ENCODE data around the gene ANKRD53. TPM values are rescaled to one million over a fixed set of nuclear protein-coding genes. Genes with fewer than 3 reads are reported as not detected.
"Not testable (repeated sequence)": the region's sequence is repeated elsewhere in the genome, so short reads cannot be mapped to it uniquely, and the experiment has no call there.

The ANKRD53 gene
- total and polyA plus RNA-seq, 2 donors (not counting 1 experiment from before 2014, with no cell fraction given): 0.84 TPM

GRCh38 chr2:71023553-71024243 lies 45.3 kb downstream of the ANKRD53 start:
- POLR2A ChIA-PET; H3K27me3 Mint-ChIP-seq; H3K4me1 Mint-ChIP-seq; H3K9ac ChIP-seq (ENCODE audit: low read length); H3K27ac ChIP-seq (ENCODE audit: low read length in 2 of 2); H3K79me2 ChIP-seq (ENCODE audit: control insufficient read depth, insufficient read depth, low read length); H3K27me3 ChIP-seq (replicated peaks in 1 of 4; ENCODE audit: control extremely low read depth in 1 of 4, control insufficient read depth in 3 of 4, insufficient read depth in 4 of 4, low read length in 3 of 4); H2AFZ ChIP-seq (ENCODE audit: insufficient read depth, low read depth, low read length, poor library complexity, severe bottlenecking); H3K9me3 Mint-ChIP-seq (ENCODE audit: insufficient read depth); H3K4me1 ChIP-seq (ENCODE audit: control insufficient read depth in 2 of 2, insufficient read depth in 2 of 2, low read length in 2 of 2); ATAC-seq (ENCODE audit: low read depth); H4K20me1 ChIP-seq (ENCODE audit: control insufficient read depth, insufficient read depth, low read length, poor library complexity, severe bottlenecking); H3K4me3 ChIP-seq (ENCODE audit: control extremely low read depth in 1 of 5, extremely low read depth in 1 of 5, insufficient read depth in 1 of 5, low read depth in 2 of 5, low read length in 4 of 5); H3K4me2 ChIP-seq (replicated peaks; ENCODE audit: low read depth, low read length, poor library complexity, severe bottlenecking); H3K9me3 ChIP-seq (ENCODE audit: control extremely low read depth in 1 of 3, control insufficient read depth in 2 of 3, insufficient read depth in 1 of 3, low read length in 2 of 3); H3K4me3 Mint-ChIP-seq; H3K36me3 ChIP-seq (replicated peaks in 1 of 2; ENCODE audit: control extremely low read depth in 1 of 2, control insufficient read depth in 1 of 2, extremely low read depth in 1 of 2, insufficient read depth in 2 of 2, low read length in 1 of 2); H3K27ac Mint-ChIP-seq: not testable (repeated sequence)
- WGBS (ENCODE audit: insufficient coverage): 67% methylated on average over 10 of the region's 15 CpGs
- CTCF ChIA-PET: interaction anchor here (1.2 to 2.0 kb wide), 3 partner anchors 16 to 487 kb away, joined by 3 to 10 read pairs (median 9); no protein-coding TSS in a partner anchor
- TF ChIP-seq CTCF (IDR thresholded peaks at IDR 0.05): peak; percentile 49
- DNase-seq: peak; percentile 54
- intact Hi-C loops (cut with micrococcal nuclease): loop anchor here (1.0 kb wide), 1 partner anchor 45 kb away; the partner anchor contains the start of gene NAGK

Small RNAs within 50 kb of the gene (small RNA-seq; reads per million reads assigned to genes)
- not detected for gene RN7SL160P (ENCODE audit: insufficient read length, low read depth, low replicate concordance)

Other genes with a start within 250 kb of the ANKRD53 start
- gene ADD2, start 210.4 kb upstream of the ANKRD53 start, total RNA-seq: 21.7 and 22.3 TPM in 2 replicates
- gene ADD2, start 210.4 kb upstream of the ANKRD53 start, polyA plus RNA-seq: 12.9 and 15.9 TPM in 2 replicates
- gene FIGLA, start 188.0 kb upstream of the ANKRD53 start, total RNA-seq: not detected in 2 replicates
- not detected in 2 replicates for gene FIGLA, start 188.0 kb upstream of the ANKRD53 start, polyA plus RNA-seq
- not detected in 2 replicates for gene CLEC4F, start 158.0 kb upstream of the ANKRD53 start, total RNA-seq
- 0.20 TPM in 1 of 2 replicates, not detected in the other for gene CLEC4F, start 158.0 kb upstream of the ANKRD53 start, polyA plus RNA-seq
- not detected in 2 replicates for gene CD207, start 142.8 kb upstream of the ANKRD53 start, total RNA-seq
- not detected in 2 replicates for gene CD207, start 142.8 kb upstream of the ANKRD53 start, polyA plus RNA-seq
- not detected in 2 replicates for gene VAX2, start 78.1 kb upstream of the ANKRD53 start, total RNA-seq
- gene VAX2, start 78.1 kb upstream of the ANKRD53 start, polyA plus RNA-seq: not detected in 2 replicates
- not detected in 2 replicates for gene ATP6V1B1, start 42.7 kb upstream of the ANKRD53 start, total RNA-seq
- gene ATP6V1B1, start 42.7 kb upstream of the ANKRD53 start, polyA plus RNA-seq: not detected in 2 replicates
- gene TEX261, start 16.2 kb downstream of the ANKRD53 start, total RNA-seq: 54.0 and 56.4 TPM in 2 replicates
- 21.9 and 29.0 TPM in 2 replicates for gene TEX261, start 16.2 kb downstream of the ANKRD53 start, polyA plus RNA-seq
- gene NAGK, start 90.0 kb downstream of the ANKRD53 start, total RNA-seq: 210 and 221 TPM in 2 replicates
- 230 and 270 TPM in 2 replicates for gene NAGK, start 90.0 kb downstream of the ANKRD53 start, polyA plus RNA-seq
- 17.6 and 21.7 TPM in 2 replicates for gene MCEE, start 151.6 kb downstream of the ANKRD53 start, total RNA-seq
- 13.1 and 13.8 TPM in 2 replicates for gene MCEE, start 151.6 kb downstream of the ANKRD53 start, polyA plus RNA-seq
- gene MPHOSPH10, start 152.0 kb downstream of the ANKRD53 start, total RNA-seq: 45.8 and 51.8 TPM in 2 replicates
- 5.6 and 9.0 TPM in 2 replicates for gene MPHOSPH10, start 152.0 kb downstream of the ANKRD53 start, polyA plus RNA-seq
- 10.1 and 10.2 TPM in 2 replicates for gene PAIP2B, start 248.5 kb downstream of the ANKRD53 start, total RNA-seq
- gene PAIP2B, start 248.5 kb downstream of the ANKRD53 start, polyA plus RNA-seq: 4.7 and 4.8 TPM in 2 replicates